Esophagus mucosa (tissue), 1 donor: ENCODE data around the gene SYNE2. TPM values are rescaled to one million over a fixed set of nuclear protein-coding genes. Genes with fewer than 3 reads are reported as not detected.
"Not testable (repeated sequence)": the region's sequence is repeated elsewhere in the genome, so short reads cannot be mapped to it uniquely, and the experiment has no call there.

Source experiments
- ATAC-seq: fragments of 200-7000 bp; cut with Tn5 transposase; one replicate; pipeline ENCODE4 v1.9.1; 2020
- total RNA-seq: library from RNA; stranded (reverse); gene quantifications from one replicate; pipeline ENCODE4 v1.2.4, GENCODE V29; 2023
- donor health status: DM: yes; HTN: yes; CAD: no.

The SYNE2 gene
- total RNA-seq, result 99.8 TPM

- peak; percentile 80 for ATAC-seq
These were observed at the start of gene SYNE2 for GRCh38 chr14:63852817-63853731. Gene SYNE2, plus strand, starts transcription at chr14:63853004. Its CDS starts 56,145 bp downstream, at chr14:63909149.

GRCh38 chr14:63803221-63803791, 49.5 kb upstream of the SYNE2 start:
- ATAC-seq, result not testable (repeated sequence)

- ATAC-seq, result not testable (repeated sequence)
These were observed 46.7 kb upstream of the SYNE2 start for GRCh38 chr14:63806064-63806463.

- ATAC-seq, result not testable (repeated sequence)
These were observed 41.1 kb upstream of the SYNE2 start for GRCh38 chr14:63811692-63812091.

GRCh38 chr14:63833728-63834127, 19.1 kb upstream of the SYNE2 start:
- no peak for ATAC-seq

GRCh38 chr14:63840981-63841380, 11.8 kb upstream of the SYNE2 start:
- ATAC-seq, result peak; percentile 56

- no peak for ATAC-seq
These were observed 9.0 kb upstream of the SYNE2 start for GRCh38 chr14:63843796-63844195.

- ATAC-seq, result no peak
These were observed 3.9 kb upstream of the SYNE2 start for GRCh38 chr14:63848890-63849289.

- no peak for ATAC-seq
These were observed 460 bp upstream of the SYNE2 start for GRCh38 chr14:63852271-63852816.

GRCh38 chr14:63853831-63854293, 1.1 kb downstream of the SYNE2 start:
- ATAC-seq, result peak; percentile 84

- ATAC-seq, result no peak
These were observed 1.5 kb downstream of the SYNE2 start for GRCh38 chr14:63854330-63854729.

- no peak for ATAC-seq
These were observed 2.5 kb downstream of the SYNE2 start for GRCh38 chr14:63855281-63855680.

- ATAC-seq, result peak; percentile 41
These were observed 4.7 kb downstream of the SYNE2 start for GRCh38 chr14:63857466-63858030.

GRCh38 chr14:63860146-63860545, 7.3 kb downstream of the SYNE2 start:
- ATAC-seq, result no peak

- no peak for ATAC-seq
These were observed 9.4 kb downstream of the SYNE2 start for GRCh38 chr14:63862163-63862562.

- ATAC-seq, result no peak
These were observed 10.2 kb downstream of the SYNE2 start for GRCh38 chr14:63863004-63863403.

- peak; percentile 19 for ATAC-seq
These were observed 12.0 kb downstream of the SYNE2 start for GRCh38 chr14:63864775-63865174.

- ATAC-seq, result no peak
These were observed 15.4 kb downstream of the SYNE2 start for GRCh38 chr14:63867933-63868921.

- ATAC-seq, result peak; percentile 11
These were observed 17.3 kb downstream of the SYNE2 start for GRCh38 chr14:63869940-63870752.

GRCh38 chr14:63870753-63871037, 17.9 kb downstream of the SYNE2 start:
- ATAC-seq, result not testable (repeated sequence)

GRCh38 chr14:63874223-63874622, 21.4 kb downstream of the SYNE2 start:
- ATAC-seq, result no peak
